Left renal cortex interstitium (tissue), 4 donors: Measurements from ENCODE around the gene TSPAN14. TPM values are rescaled to one million over a fixed set of nuclear protein-coding genes. Genes with fewer than 3 reads are reported as not detected.
"Not testable (repeated sequence)": the region's sequence is repeated elsewhere in the genome, so short reads cannot be mapped to it uniquely, and the experiment has no call there.

Experiments
- DNase-seq, 4 donors: peaks; one replicate each; pipeline ENCODE4 v3.0.0-alpha.2; 2013; ENCODE audit warnings: low read depth in 4 of 4, low spot score in 2 of 4, missing footprints in 1 of 4
- polyA plus RNA-seq, 4 donors: library from polyadenylated mRNA; unstranded; fragments of 120-200 nt; gene quantifications; one replicate each; pipeline ENCODE4 v1.2.1, GENCODE V29; 2013; ENCODE audit not compliant: insufficient read length in 4 of 4

Gene TSPAN14
- polyA plus RNA-seq, 4 donors: 78.7 to 98.0 (median 91.3) TPM

DNA sequence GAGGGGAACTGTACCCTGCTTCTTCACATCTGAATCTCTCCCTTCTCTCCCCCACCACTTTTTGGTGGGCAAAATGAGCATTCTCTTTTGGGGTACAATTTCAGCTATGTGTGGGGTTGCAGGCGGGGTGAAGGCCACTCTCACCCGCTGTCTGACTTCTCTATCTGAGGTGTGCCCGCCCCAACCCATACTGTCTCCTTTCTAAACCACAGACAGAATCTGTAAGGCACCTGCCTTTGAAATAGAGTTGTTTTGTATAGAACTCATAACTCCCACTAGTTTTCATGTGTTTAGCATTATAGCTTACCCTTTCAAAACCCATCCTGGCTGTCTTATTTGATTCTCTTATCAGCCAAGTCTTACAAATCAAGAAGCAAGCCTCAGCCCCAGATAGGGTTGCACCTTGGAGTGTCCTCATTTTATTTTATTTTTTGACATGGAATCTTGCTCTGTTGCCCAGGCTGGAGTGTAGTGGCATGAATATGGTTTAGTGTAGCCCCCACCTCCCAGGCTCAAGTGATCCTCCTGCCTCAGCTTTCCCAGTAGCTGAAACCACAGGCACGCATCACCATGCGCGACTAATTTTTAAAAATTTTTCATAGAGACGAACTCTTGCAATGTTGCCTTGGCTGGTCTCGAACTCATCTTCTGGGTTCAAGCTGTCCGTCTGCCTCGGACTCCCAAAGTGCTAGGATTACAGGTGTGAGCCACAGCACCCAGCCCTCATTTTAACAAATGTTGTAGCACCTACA is 11.9 kb downstream of the TSPAN14 start:
- no peak for DNase-seq

- DNase-seq: no peak
Measured at GRCh38 chr10:80466724-80467326, 12.7 kb downstream of the TSPAN14 start.

- DNase-seq: no peak
Measured at GRCh38 chr10:80468002-80468401, 13.9 kb downstream of the TSPAN14 start.

DNA sequence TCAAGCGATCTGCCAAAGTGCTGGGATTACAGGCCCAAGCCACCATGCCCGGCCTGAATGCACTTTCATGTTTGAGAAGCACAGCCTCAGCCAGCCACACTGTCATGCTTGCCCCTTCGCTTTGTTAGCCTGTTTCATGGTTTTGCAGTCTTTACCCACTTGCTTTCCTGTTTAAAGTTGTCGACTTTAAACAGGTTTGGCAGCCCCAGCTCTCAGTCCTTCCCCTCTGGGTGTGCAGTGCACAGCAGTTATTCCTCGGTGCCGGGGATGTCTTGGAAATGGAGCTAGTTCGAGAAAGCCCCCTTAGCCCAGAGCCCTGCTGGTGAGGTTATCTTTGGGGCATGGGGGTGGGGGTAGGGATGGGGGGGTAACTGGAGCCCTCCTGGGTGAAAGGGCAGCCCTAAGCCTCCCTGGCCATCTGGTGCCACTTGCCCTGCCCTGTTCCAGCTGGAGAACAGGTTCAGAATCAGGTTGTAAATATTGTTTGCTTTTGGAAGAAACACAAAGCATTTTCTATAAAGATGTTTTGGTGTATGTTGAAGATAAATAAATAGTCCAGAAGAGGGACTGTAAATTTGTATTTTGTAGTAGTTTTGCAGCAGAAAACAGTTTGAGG is 14.8 kb downstream of the TSPAN14 start:
- DNase-seq: no peak

DNA sequence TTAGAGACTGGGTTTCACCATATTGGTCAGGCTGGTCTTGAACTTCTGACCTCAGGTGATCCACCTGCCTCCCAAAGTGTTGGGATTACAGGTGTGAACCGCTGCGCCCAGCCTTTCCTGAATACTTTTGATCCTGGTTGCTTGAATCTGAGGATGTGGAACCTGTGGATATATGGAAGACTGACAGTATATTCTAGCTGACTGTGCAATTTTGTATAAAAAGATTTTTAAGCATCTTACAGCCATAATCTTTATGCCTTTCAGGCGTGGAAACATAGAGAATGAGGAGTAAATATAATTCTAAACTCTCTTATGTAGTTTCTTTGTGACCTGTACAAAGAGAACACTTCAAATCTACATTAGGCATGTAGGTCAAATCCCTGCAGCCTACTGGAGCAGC is 16.2 kb downstream of the TSPAN14 start:
- no peak for DNase-seq

- no peak for DNase-seq
Measured at GRCh38 chr10:80471001-80471400, 16.9 kb downstream of the TSPAN14 start.

DNA sequence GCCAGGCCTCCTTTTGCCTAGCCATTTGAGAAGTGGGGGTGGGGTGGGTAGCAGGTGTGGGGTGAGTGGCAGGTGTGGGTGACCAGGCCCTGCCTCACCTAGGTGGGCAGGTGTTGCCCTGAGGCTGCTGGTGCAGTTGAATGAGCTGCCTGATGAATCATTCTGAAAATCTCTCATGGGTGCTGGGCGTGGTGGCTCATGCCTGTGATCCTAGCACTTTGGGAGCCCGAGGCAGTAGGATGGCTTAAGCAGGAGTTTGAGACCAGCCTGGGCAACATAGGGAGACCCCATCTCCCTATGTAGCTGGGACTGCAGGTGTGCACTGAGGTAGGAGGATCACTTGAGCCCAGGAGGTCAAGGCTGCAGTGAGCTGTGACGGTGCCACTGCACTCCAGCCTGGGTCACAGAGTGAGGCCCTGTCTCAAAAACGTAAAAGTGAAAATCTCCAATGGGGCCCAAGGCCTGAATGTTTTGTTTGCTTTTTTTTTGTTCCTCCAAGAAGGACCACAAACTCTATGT is 17.7 kb downstream of the TSPAN14 start:
- DNase-seq: no peak

DNA sequence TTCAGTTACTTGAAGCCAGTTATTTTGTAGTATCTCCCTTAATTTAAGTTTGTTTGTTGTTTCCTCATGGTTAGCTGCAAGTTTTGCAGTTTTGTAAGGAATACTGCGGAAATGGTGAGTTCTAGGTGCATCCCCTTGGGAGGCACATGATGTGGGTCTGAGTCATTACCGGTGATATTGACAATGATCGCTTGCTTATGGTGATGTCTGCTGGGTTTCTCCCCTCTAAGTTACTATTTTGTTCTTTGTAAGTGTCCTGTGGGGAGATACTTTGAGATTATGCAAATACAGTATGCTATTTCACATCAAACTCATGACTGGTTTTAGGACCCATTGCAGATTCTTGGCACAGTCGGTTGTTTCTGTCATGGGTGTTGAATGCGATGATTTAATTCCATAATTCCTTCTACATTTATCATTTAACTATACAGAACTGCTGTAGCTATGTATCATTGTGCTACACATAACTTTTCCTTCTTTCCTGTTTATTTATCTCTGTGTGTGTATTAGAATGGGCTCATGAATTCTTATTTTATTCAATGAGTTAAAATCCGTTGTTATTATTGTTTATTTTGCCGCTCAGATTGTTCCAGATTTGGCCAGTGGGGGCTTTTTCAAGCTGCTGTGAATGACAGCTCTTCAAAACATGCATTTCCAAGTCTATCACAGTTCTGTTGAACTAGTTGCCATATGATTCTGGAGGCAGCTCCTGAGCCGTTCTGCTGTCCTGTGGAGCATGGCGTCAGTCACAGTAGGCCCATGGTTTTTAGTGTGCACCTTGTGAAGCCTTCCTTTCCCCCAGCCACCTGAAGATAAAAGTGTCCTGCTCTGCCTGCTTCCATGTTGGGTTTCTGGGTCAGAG is 18.4 kb downstream of the TSPAN14 start:
- no peak for DNase-seq

- no peak for DNase-seq
Measured at GRCh38 chr10:80473096-80473657, 19.1 kb downstream of the TSPAN14 start.

GRCh38 chr10:80473692-80474596 is 19.8 kb downstream of the TSPAN14 start:
- DNase-seq: no peak

DNA sequence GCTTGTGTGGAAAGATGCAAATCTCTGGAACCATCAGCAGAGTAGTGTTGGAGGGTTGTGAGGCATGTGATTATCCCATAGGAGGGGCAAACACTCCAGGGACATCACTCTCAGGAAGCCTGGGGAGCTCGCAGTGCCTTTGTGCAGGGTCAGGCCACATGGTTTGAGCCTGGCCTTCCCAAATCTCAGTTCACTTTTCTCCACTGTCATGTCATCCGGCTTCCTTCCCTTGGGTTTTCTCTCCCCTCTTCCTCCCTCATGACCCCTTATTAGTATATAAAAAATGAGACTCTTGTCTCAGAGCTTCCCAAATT is 20.4 kb downstream of the TSPAN14 start:
- DNase-seq: no peak

DNA sequence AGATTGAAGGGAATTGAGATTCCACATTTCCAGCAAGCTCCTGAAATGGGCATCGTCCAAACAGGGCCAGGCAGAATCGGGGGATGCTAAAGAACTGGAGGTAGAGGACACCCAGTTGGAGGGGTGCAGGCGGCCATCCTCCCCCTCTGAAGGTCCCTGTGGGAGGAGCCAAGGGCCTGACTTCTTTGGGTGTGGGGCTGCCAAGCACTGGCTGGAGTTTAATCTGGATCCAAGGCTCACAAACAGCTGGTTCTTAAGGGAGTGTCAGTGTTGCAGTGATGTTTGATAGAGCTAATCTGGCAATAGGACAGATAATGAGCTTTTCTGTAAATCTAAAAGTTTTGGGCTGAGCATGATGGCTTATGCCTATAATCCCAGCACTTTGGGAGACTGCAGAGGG is 20.8 kb downstream of the TSPAN14 start:
- DNase-seq: no peak

- DNase-seq: not testable (repeated sequence)
Measured at GRCh38 chr10:80475641-80476040, 21.5 kb downstream of the TSPAN14 start.

GRCh38 chr10:80476685-80477084 is 22.6 kb downstream of the TSPAN14 start:
- DNase-seq: no peak

- no peak for DNase-seq
Measured at GRCh38 chr10:80477813-80478212, 23.7 kb downstream of the TSPAN14 start.

- not testable (repeated sequence) for DNase-seq
Measured at GRCh38 chr10:80480373-80480772, 26.3 kb downstream of the TSPAN14 start.

- no peak for DNase-seq
Measured at GRCh38 chr10:80480852-80481251, 26.7 kb downstream of the TSPAN14 start.

GRCh38 chr10:80484243-80484642 is 30.1 kb downstream of the TSPAN14 start:
- no peak for DNase-seq

DNA sequence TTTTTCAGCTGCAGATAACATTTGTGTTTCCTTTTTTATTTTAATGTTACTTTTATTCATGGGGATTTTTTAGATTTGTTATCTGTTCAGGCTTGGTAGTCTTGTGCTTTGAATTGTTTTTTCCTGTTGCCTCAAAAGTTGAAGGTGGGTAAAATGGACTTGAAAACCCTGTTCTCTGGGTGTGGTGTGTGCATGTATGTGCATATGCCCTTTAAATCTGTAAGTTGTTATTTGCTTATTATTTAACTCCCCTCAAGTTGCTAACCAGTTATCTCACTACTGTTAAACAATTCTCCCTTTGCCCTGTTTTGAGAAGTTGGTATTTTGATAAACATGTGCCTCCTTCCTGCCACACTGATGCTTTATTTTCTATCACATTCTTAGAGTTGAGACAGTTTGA is 30.6 kb downstream of the TSPAN14 start:
- no peak for DNase-seq
